K562 (cell line): Measurements from ENCODE around the gene PRM3. TPM values are rescaled to one million over a fixed set of nuclear protein-coding genes. Genes with fewer than 3 reads are reported as not detected.

Experiments used
- ATAC-seq: fragments of 200-7000 bp; cut with Tn5 transposase; 3 replicates; pipeline ENCODE4 v1.9.1; 2020; ENCODE audit warnings: moderate library complexity
- BruUV-seq: library from RNA; stranded (reverse); fragments of 400-500 nt; replicated peaks from 2 replicates; lab custom pipeline; 2021; lab: Mats Ljungman, UMichigan
- CTCF ChIA-PET: fragments of 300-600 bp; formaldehyde crosslinking; extraction: SDS; loops from one replicate; lab custom pipeline; 2021; ENCODE audit warnings: low intra/inter-chr PET ratio; lab: Yijun Ruan, JAX
- POLR2A ChIA-PET: fragments of 300-600, 350-650 bp; sonication (Branson Sonifier 250); formaldehyde crosslinking; extraction: SDS; loops from one replicate; lab custom pipeline; 2021; ENCODE audit warnings: antibody characterized with exemption, inconsistent platforms; lab: Yijun Ruan, JAX
- DNase-seq, 4 experiments: peaks; one replicate each; pipeline versions ENCODE4 v3.0.0 to v3.0.0-alpha.2; 2011 to 2018; ENCODE audit warnings: low spot score in 3 of 4, mixed read lengths in 3 of 4; ENCODE audit errors: extremely low read depth in 1 of 4
- FAIRE-seq: peaks from 2 replicates; lab custom pipeline; 2011; peaks lifted over from hg19 to GRCh38; lab: Jason Lieb, UNC
- H2AFZ ChIP-seq: 2 replicates; pipeline ENCODE4 v1.6.0; 2011; ENCODE audit warnings: low read depth, low read length, control low read depth, inconsistent platforms
- H3K27ac ChIP-seq: fragments of 200-600 bp; 3 replicates; pipeline ENCODE4 v1.8.0; 2011; ENCODE audit warnings: low read depth, mild to moderate bottlenecking, control low read depth, inconsistent platforms, low read length, moderate library complexity, mixed read lengths; ENCODE audit errors: extremely low read depth
- H3K27me3 ChIP-seq, 2 experiments: fragments of 300-600 bp in 1 of 2; 2 replicates in 1 of 2; 3 replicates in 1 of 2; pipeline versions ENCODE4 v1.6.0 to v1.8.0; 2011; ENCODE audit warnings: inconsistent platforms in 2 of 2, low read length in 2 of 2, mild to moderate bottlenecking in 1 of 2, mixed read lengths in 1 of 2, moderate library complexity in 1 of 2; ENCODE audit not compliant: control insufficient read depth in 2 of 2, insufficient read depth in 2 of 2
- H3K36me3 ChIP-seq: fragments of 300-600 bp; 3 replicates; pipeline ENCODE4 v1.8.0; 2011; ENCODE audit warnings: mild to moderate bottlenecking, low read length, inconsistent platforms; ENCODE audit not compliant: control insufficient read depth, insufficient read depth
- H3K4me1 ChIP-seq, 2 experiments: fragments of 200-600 bp in 1 of 2; replicated peaks in 1 of 2; 2 replicates in 1 of 2; 3 replicates in 1 of 2; pipeline versions ENCODE4 v1.5.1 to v1.8.0; 2011; ENCODE audit warnings: inconsistent platforms in 2 of 2, low read length in 2 of 2, mild to moderate bottlenecking in 1 of 2, mixed read lengths in 1 of 2, moderate library complexity in 1 of 2; ENCODE audit not compliant: control insufficient read depth in 2 of 2, insufficient read depth in 2 of 2
- H3K4me2 ChIP-seq: 2 replicates; pipeline ENCODE4 v1.6.1; 2011; ENCODE audit warnings: low read length, control low read depth, inconsistent platforms, mixed read lengths; ENCODE audit not compliant: insufficient read depth
- H3K4me3 ChIP-seq: fragments of 200-600 bp; sonication (generic), shearing (Covaris generic); 2 replicates; pipeline ENCODE4 v1.5.1; 2016; ENCODE audit warnings: control low read depth, inconsistent platforms
- H3K79me2 ChIP-seq: fragments of 200-600 bp; 3 replicates; pipeline ENCODE4 v1.8.0; 2011; ENCODE audit warnings: low read length, inconsistent platforms; ENCODE audit not compliant: control insufficient read depth, insufficient read depth
- H3K9ac ChIP-seq, 2 experiments: 2 replicates each; pipeline versions ENCODE4 v1.6.0 to v1.6.1; 2011; ENCODE audit warnings: low read depth in 2 of 2, low read length in 2 of 2, control low read depth in 1 of 2, inconsistent platforms in 1 of 2, mild to moderate bottlenecking in 1 of 2, mixed read lengths in 1 of 2; ENCODE audit not compliant: insufficient read depth in 1 of 2
- H3K9me1 ChIP-seq: one replicate; pipeline ENCODE4 v1.6.0; 2011; ENCODE audit warnings: inconsistent platforms, mild to moderate bottlenecking, low read length, moderate library complexity; ENCODE audit not compliant: control insufficient read depth, insufficient read depth
- H3K9me3 ChIP-seq: replicated peaks from 2 replicates; pipeline ENCODE4 v1.5.1; 2011; ENCODE audit warnings: low read depth, low read length, inconsistent platforms; ENCODE audit not compliant: control insufficient read depth, insufficient read depth
- H4K20me1 ChIP-seq: replicated peaks from 2 replicates; pipeline ENCODE4 v1.6.1; 2011; ENCODE audit warnings: low read length, inconsistent platforms, mixed read lengths; ENCODE audit not compliant: control insufficient read depth, insufficient read depth
- KDM1A ChIP-seq, 2 experiments: fragments of 450-650 bp; IDR thresholded peaks; 2 replicates each; pipeline ENCODE4 v1.6.1; 2016; ENCODE audit warnings: mild to moderate bottlenecking in 2 of 2
- WHSC1 ChIP-seq: IDR thresholded peaks from one replicate; pipeline ENCODE4 v1.6.1; 2012; ENCODE audit warnings: low read length, control low read depth, inconsistent platforms
- ZNF263 ChIP-seq: sonication (generic); formaldehyde crosslinking; IDR thresholded peaks from 2 replicates; pipeline ENCODE4 v1.8.0; 2022; ENCODE audit warnings: mild to moderate bottlenecking, missing genetic modification reagents, borderline replicate concordance
- WGBS: fragments of 100-300 bp; shearing (Covaris generic); methylation state at CpG from one replicate; pipeline ENCODE4 v1.1.6; 2016; ENCODE audit warnings: low coverage, mixed read lengths; ENCODE audit not compliant: insufficient coverage; ENCODE audit errors: missing lambda C conversion rate; 5-methylcytosine and 5-hydroxymethylcytosine counted together
- in situ Hi-C: fragments of 300-500 bp; cut with MboI; formaldehyde crosslinking; loops from 4 replicates; pipeline ENCODE4 v1.15.0; 2018; ENCODE audit warnings: inconsistent platforms, mixed read lengths
- intact Hi-C: fragments of 100-400 bp; cut with micrococcal nuclease; formaldehyde crosslinking; loops from 2 replicates; pipeline ENCODE4 v1.14.2; 2022
- polyA plus RNA-seq, 8 experiments: library from polyadenylated mRNA; depleted of rRNA in 4 of 8; stranded (reverse) in 5 of 8; unstranded in 3 of 8; fragments of >200 nt; fragmentation: Nextera tagmentation in 2 of 8; fragmentation: Illumina TruSeq in 1 of 8; extraction: Ambion mirVana in 2 of 8; extraction: Trizol in 1 of 8; gene quantifications; 2 replicates each; pipeline versions ENCODE4 v1.2.1 to v1.2.3, GENCODE V29; 2011 to 2014; ENCODE audit warnings: inconsistent platforms in 1 of 8, missing spikeins in 1 of 8
- total RNA-seq, 7 experiments: library from RNA; depleted of rRNA in 6 of 7; stranded (reverse); fragments of >200 nt in 6 of 7; fragmentation: Illumina TruSeq in 2 of 7; extraction: Trizol in 2 of 7; gene quantifications; 2 replicates each; pipeline versions ENCODE4 v1.2.1 to v1.2.3, GENCODE V29; 2011 to 2021; ENCODE audit warnings: low replicate concordance in 1 of 7
- TF ChIP-seq, protein P1 (sequence below): fragments of 450-650 bp; formaldehyde crosslinking; IDR thresholded peaks from 2 replicates; pipeline ENCODE4 v1.4.0; 2022; ENCODE audit warnings: missing genetic modification characterization
- TF ChIP-seq, protein P2 (sequence below): fragments of 450-650 bp; formaldehyde crosslinking; conservative IDR thresholded peaks from 2 replicates; pipeline ENCODE4 v1.4.0; 2022; ENCODE audit warnings: mild to moderate bottlenecking, missing genetic modification characterization

Gene PRM3
- total and polyA plus RNA-seq, 9 of the 15 experiments (the other 6 are each of a cell fraction or from before 2014, with no cell fraction given), result not detected

- ChIA-PET POLR2A (interaction anchor here (1.5 to 2.5 kb wide), 2 partner anchors 10 to 13 kb away, joined by 9 to 16 read pairs; partner anchors contain the start of gene SOCS1), CTCF (no interaction called here)
- DNase-seq (no peak), FAIRE-seq (no peak), ATAC-seq (no peak)
- Histone ChIP-seq H3K27me3 (no peaks in the 10 kb centered on the region), H3K4me3 (no peak overlapping the region), H3K4me2 (no peak overlapping the region), H3K9me3 (no peaks in the 10 kb centered on the region), H3K4me1 (peaks cover 33 to 34% of the 10 kb centered on the region in 2 experiments), H3K9me1 (no peaks in the 10 kb centered on the region), H3K27ac (no peak overlapping the region), H3K36me3 (no peaks in the 10 kb centered on the region), H3K9ac (no peak overlapping the region), H2AFZ (no peak overlapping the region), H4K20me1 (no peaks in the 10 kb centered on the region; the same call in 1 of the 2 replicates), H3K79me2 (peaks cover 14% of the 10 kb centered on the region; the same call in 2 of the 3 replicates)
- no TSS peak for BruUV-seq
- 78% methylated on average over 5 of the region's 5 CpGs for WGBS
- intact Hi-C loops, result no loop called here
- in situ Hi-C loops, result no loop called here
- TF ChIP-seq KDM1A (IDR thresholded peaks at IDR 0.05) (peak in 1 of 2 experiments; percentile 14; a peak in 1 of 4 replicates), WHSC1 (no peak), ZNF263 (CRISPR knock-in tag) (no peak)
- TF ChIP-seq, protein P1, sequence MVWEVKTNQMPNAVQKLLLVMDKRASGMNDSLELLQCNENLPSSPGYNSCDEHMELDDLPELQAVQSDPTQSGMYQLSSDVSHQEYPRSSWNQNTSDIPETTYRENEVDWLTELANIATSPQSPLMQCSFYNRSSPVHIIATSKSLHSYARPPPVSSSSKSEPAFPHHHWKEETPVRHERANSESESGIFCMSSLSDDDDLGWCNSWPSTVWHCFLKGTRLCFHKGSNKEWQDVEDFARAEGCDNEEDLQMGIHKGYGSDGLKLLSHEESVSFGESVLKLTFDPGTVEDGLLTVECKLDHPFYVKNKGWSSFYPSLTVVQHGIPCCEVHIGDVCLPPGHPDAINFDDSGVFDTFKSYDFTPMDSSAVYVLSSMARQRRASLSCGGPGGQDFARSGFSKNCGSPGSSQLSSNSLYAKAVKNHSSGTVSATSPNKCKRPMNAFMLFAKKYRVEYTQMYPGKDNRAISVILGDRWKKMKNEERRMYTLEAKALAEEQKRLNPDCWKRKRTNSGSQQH (CRISPR knock-in tag), result peak; percentile 17; the same call in 1 of the 2 replicates
- TF ChIP-seq, protein P2, sequence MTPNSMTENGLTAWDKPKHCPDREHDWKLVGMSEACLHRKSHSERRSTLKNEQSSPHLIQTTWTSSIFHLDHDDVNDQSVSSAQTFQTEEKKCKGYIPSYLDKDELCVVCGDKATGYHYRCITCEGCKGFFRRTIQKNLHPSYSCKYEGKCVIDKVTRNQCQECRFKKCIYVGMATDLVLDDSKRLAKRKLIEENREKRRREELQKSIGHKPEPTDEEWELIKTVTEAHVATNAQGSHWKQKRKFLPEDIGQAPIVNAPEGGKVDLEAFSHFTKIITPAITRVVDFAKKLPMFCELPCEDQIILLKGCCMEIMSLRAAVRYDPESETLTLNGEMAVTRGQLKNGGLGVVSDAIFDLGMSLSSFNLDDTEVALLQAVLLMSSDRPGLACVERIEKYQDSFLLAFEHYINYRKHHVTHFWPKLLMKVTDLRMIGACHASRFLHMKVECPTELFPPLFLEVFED (CRISPR knock-in tag), result 0 out of 2 replicates have a peak, but pooled peaks have one; percentile 22
Observed at GRCh38 chr16:11241480-11242204, 31.8 kb downstream of the PRM3 start.
